H9 (cell line): ENCODE measurements around the gene PP2D1. TPM values are rescaled to one million over a fixed set of nuclear protein-coding genes. Genes with fewer than 3 reads are reported as not detected.

Experiments
- DNase-seq: peaks from one replicate; pipeline ENCODE4 v3.0.0-alpha.2; 2017
- H2AFZ ChIP-seq: one replicate; pipeline ENCODE4 v1.6.1; 2013; ENCODE audit warnings: mild to moderate bottlenecking, low read length, control low read depth, moderate library complexity
- H2AK5ac ChIP-seq: 2 replicates; pipeline ENCODE4 v1.6.1; 2013; ENCODE audit warnings: low read length, control low read depth, mixed read lengths; ENCODE audit not compliant: insufficient read length
- H2BK120ac ChIP-seq: one replicate; pipeline ENCODE4 v1.6.1; 2013; ENCODE audit warnings: low read depth, mild to moderate bottlenecking, low read length, control low read depth, inconsistent platforms; ENCODE audit not compliant: poor library complexity, severe bottlenecking
- H2BK12ac ChIP-seq: 2 replicates; pipeline ENCODE4 v1.6.1; 2013; ENCODE audit warnings: low read length, control low read depth, mixed read lengths, low read depth; ENCODE audit not compliant: insufficient read length
- H2BK15ac ChIP-seq: 2 replicates; pipeline ENCODE4 v1.6.1; 2013; ENCODE audit warnings: low read depth, low read length, control low read depth
- H2BK20ac ChIP-seq: one replicate; pipeline ENCODE4 v1.6.1; 2013; ENCODE audit warnings: low read depth, mild to moderate bottlenecking, low read length, control low read depth, inconsistent platforms; ENCODE audit not compliant: poor library complexity, severe bottlenecking
- H2BK5ac ChIP-seq: 2 replicates; pipeline ENCODE4 v1.6.1; 2013; ENCODE audit warnings: low read length, control low read depth, mixed read lengths; ENCODE audit not compliant: insufficient read length
- H3K14ac ChIP-seq: 2 replicates; pipeline ENCODE4 v1.6.1; 2013; ENCODE audit warnings: low read length, control low read depth; ENCODE audit not compliant: insufficient read depth
- H3K18ac ChIP-seq: 2 replicates; pipeline ENCODE4 v1.6.1; 2013; ENCODE audit warnings: low read depth, mild to moderate bottlenecking, mixed read lengths, low read length, control low read depth; ENCODE audit not compliant: insufficient read length
- H3K23ac ChIP-seq: 2 replicates; pipeline ENCODE4 v1.6.1; 2013; ENCODE audit warnings: low read length, control low read depth, mixed read lengths, low read depth; ENCODE audit not compliant: insufficient read length
- H3K23me2 ChIP-seq: 2 replicates; pipeline ENCODE4 v1.6.1; 2013; ENCODE audit warnings: low read depth, mild to moderate bottlenecking, mixed read lengths, low read length, control low read depth; ENCODE audit not compliant: insufficient read length, poor library complexity, severe bottlenecking
- H3K27ac ChIP-seq: 2 replicates; pipeline ENCODE4 v1.5.1; 2013; ENCODE audit warnings: low read length, control low read depth, mixed read lengths, low read depth; ENCODE audit not compliant: insufficient read length
- H3K27me3 ChIP-seq: 2 replicates; pipeline ENCODE4 v1.6.1; 2013; ENCODE audit warnings: low read length, control low read depth, inconsistent platforms; ENCODE audit not compliant: insufficient read depth
- H3K4ac ChIP-seq: 2 replicates; pipeline ENCODE4 v1.6.1; 2013; ENCODE audit warnings: low read depth, mild to moderate bottlenecking, control low read depth, inconsistent platforms, low read length, moderate library complexity
- H3K4me1 ChIP-seq: 2 replicates; pipeline ENCODE4 v1.6.1; 2013; ENCODE audit warnings: low read length, control low read depth, inconsistent platforms; ENCODE audit not compliant: insufficient read depth
- H3K4me2 ChIP-seq: 2 replicates; pipeline ENCODE4 v1.6.1; 2013; ENCODE audit warnings: low read length, control low read depth, mixed read lengths; ENCODE audit not compliant: insufficient read length, insufficient read depth
- H3K56ac ChIP-seq: 2 replicates; pipeline ENCODE4 v1.6.1; 2013; ENCODE audit warnings: low read depth, mild to moderate bottlenecking, mixed read lengths, low read length, control low read depth; ENCODE audit not compliant: insufficient read length
- H3K79me1 ChIP-seq: 2 replicates; pipeline ENCODE4 v1.6.1; 2013; ENCODE audit warnings: low read depth, mild to moderate bottlenecking, moderate library complexity, low read length, control low read depth, inconsistent platforms; ENCODE audit not compliant: insufficient read depth, poor library complexity, severe bottlenecking
- H3K79me2 ChIP-seq: 2 replicates; pipeline ENCODE4 v1.6.1; 2013; ENCODE audit warnings: low read length, control low read depth, inconsistent platforms; ENCODE audit not compliant: insufficient read depth
- H3K9ac ChIP-seq: 2 replicates; pipeline ENCODE4 v1.6.1; 2013; ENCODE audit warnings: low read length, control low read depth, mixed read lengths; ENCODE audit not compliant: insufficient read length; ENCODE audit errors: extremely low read depth
- H3K9me3 ChIP-seq: one replicate; pipeline ENCODE4 v1.6.1; 2013; ENCODE audit warnings: low read depth, low read length, inconsistent platforms; ENCODE audit not compliant: control insufficient read depth
- H3T11ph ChIP-seq: one replicate; pipeline ENCODE4 v1.6.1; 2013; ENCODE audit warnings: mild to moderate bottlenecking, low read length, control low read depth, inconsistent platforms
- H4K20me1 ChIP-seq: one replicate; pipeline ENCODE4 v1.6.1; 2013; ENCODE audit not compliant: control insufficient read depth, insufficient read length, insufficient read depth
- H4K5ac ChIP-seq: 2 replicates; pipeline ENCODE4 v1.6.1; 2013; ENCODE audit warnings: low read depth, mild to moderate bottlenecking, mixed read lengths, low read length, control low read depth; ENCODE audit not compliant: insufficient read length
- H4K8ac ChIP-seq: replicated peaks from 2 replicates; pipeline ENCODE4 v1.6.1; 2013; ENCODE audit warnings: low read length, control low read depth, mixed read lengths, low read depth; ENCODE audit not compliant: insufficient read length
- H4K91ac ChIP-seq: 2 replicates; pipeline ENCODE4 v1.6.1; 2013; ENCODE audit warnings: low read depth, mild to moderate bottlenecking, moderate library complexity, mixed read lengths, low read length, control low read depth; ENCODE audit not compliant: insufficient read length
- H3K27ac Mint-ChIP-seq, 3 experiments: 2 replicates in 2 of 3; 3 replicates in 1 of 3; pipeline ENCODE4 v1.8.0; 2020 to 2021; ENCODE audit warnings: mixed read lengths in 3 of 3, mild to moderate bottlenecking in 1 of 3, moderate library complexity in 1 of 3
- H3K27me3 Mint-ChIP-seq: 2 replicates; pipeline ENCODE4 v1.8.0; 2021; ENCODE audit warnings: low read depth, mild to moderate bottlenecking, moderate library complexity, mixed read lengths
- H3K36me3 Mint-ChIP-seq, 3 experiments: 2 replicates in 2 of 3; 3 replicates in 1 of 3; pipeline ENCODE4 v1.8.0; 2020 to 2021; ENCODE audit warnings: low read depth in 3 of 3, mixed read lengths in 3 of 3; ENCODE audit not compliant: insufficient read depth in 1 of 3
- H3K4me1 Mint-ChIP-seq, 2 experiments: 2 replicates each; pipeline ENCODE4 v1.8.0; 2020; ENCODE audit warnings: mixed read lengths in 2 of 2
- H3K4me3 Mint-ChIP-seq, 2 experiments: 2 replicates in 1 of 2; 3 replicates in 1 of 2; pipeline ENCODE4 v1.8.0; 2020 to 2021; ENCODE audit warnings: mild to moderate bottlenecking in 2 of 2, mixed read lengths in 2 of 2, moderate library complexity in 1 of 2
- H3K9me3 Mint-ChIP-seq, 2 experiments: 2 replicates in 1 of 2; 3 replicates in 1 of 2; pipeline ENCODE4 v1.8.0; 2020; ENCODE audit warnings: mild to moderate bottlenecking in 2 of 2, mixed read lengths in 2 of 2, moderate library complexity in 1 of 2
- CTCF ChIP-seq: fragments of 200-600 bp; sonication (generic); conservative IDR thresholded peaks from 3 replicates; pipeline ENCODE4 v1.8.0; 2021; ENCODE audit warnings: antibody characterized with exemption, mild to moderate bottlenecking
- WGBS: extraction: QIAGEN DNeasy Blood & Tissue Kit; methylation state at CpG from one replicate; pipeline ENCODE4 v1.1.7; 2013; ENCODE audit warnings: missing lambda C conversion rate, low lambda C conversion rate, mixed read lengths; ENCODE audit not compliant: insufficient read length; ENCODE audit errors: extremely low coverage; 5-methylcytosine and 5-hydroxymethylcytosine counted together
- total RNA-seq: library from RNA; stranded (reverse); gene quantifications from 2 replicates; pipeline ENCODE4 v1.2.1, GENCODE V29; 2021

Gene PP2D1
- total RNA-seq, 1 experiment from 2014 or later, result not detected

GRCh38 chr3:20023623-20024405 lies 11.8 kb upstream of the PP2D1 start:
- Mint-ChIP-seq H3K4me3 (no peak overlapping the region), H3K27me3 (no peaks in the 10 kb centered on the region), H3K36me3 (no peaks in the 10 kb centered on the region), H3K4me1 (peaks cover 4 to 8% of the 10 kb centered on the region in 2 experiments), H3K27ac (peak overlapping the region in 2 of 3 experiments; percentile 59 to 74; a peak in 4 of 7 replicates), H3K9me3 (no peaks in the 10 kb centered on the region; a peak in 1 of 5 replicates)
- no peaks in the 10 kb centered on the region for H3K79me2 ChIP-seq
- no peak for DNase-seq
- H3K23ac ChIP-seq, result no peak overlapping the region
- no peak overlapping the region for H3K4me2 ChIP-seq
- no peak overlapping the region for H3K4ac ChIP-seq
- H4K5ac ChIP-seq, result no peak overlapping the region
- no peaks in the 10 kb centered on the region for H3K27me3 ChIP-seq
- H2BK15ac ChIP-seq, result no peak overlapping the region
- H3K56ac ChIP-seq, result no peak overlapping the region
- H3K27ac ChIP-seq, result no peak overlapping the region
- no peak overlapping the region for H2AK5ac ChIP-seq
- no peaks in the 10 kb centered on the region for H3K23me2 ChIP-seq
- H3T11ph ChIP-seq, result no peak overlapping the region
- no peak for TF ChIP-seq CTCF
- no peak overlapping the region for H4K8ac ChIP-seq
- no peak overlapping the region for H3K9ac ChIP-seq
- H2BK12ac ChIP-seq, result no peak overlapping the region
- no peak overlapping the region for H2BK120ac ChIP-seq
- no peak overlapping the region for H2BK20ac ChIP-seq
- no peak overlapping the region for H2BK5ac ChIP-seq
- no peaks in the 10 kb centered on the region for H3K79me1 ChIP-seq
- no CpG with 5 or more reads among the region's 2 CpGs for WGBS
- no peaks in the 10 kb centered on the region for H3K4me1 ChIP-seq
- H3K14ac ChIP-seq, result no peak overlapping the region
- H3K9me3 ChIP-seq, result no peaks in the 10 kb centered on the region
- no peaks in the 10 kb centered on the region for H4K20me1 ChIP-seq
- no peak overlapping the region for H3K18ac ChIP-seq
- no peak overlapping the region for H2AFZ ChIP-seq
- no peak overlapping the region for H4K91ac ChIP-seq
